ACC112 (cell line): ENCODE measurements around the gene AP1S3.

Experiments used
- H2AFZ ChIP-seq: fragments of 200-600 bp; sonication (generic); one replicate; pipeline ENCODE4 v1.6.0; 2017; ENCODE audit warnings: antibody characterized with exemption, low read length; ENCODE audit not compliant: unreplicated experiment
- H3K27ac ChIP-seq: fragments of 200-600 bp; sonication (generic); 2 replicates; pipeline ENCODE4 v1.5.1; 2014; ENCODE audit warnings: low read depth, mild to moderate bottlenecking, antibody characterized with exemption, low read length, moderate library complexity
- H3K27me3 ChIP-seq: fragments of 200-600 bp; sonication (generic); 2 replicates; pipeline ENCODE4 v1.6.1; 2014; ENCODE audit warnings: mild to moderate bottlenecking, antibody characterized with exemption, low read length, moderate library complexity, mixed read lengths; ENCODE audit not compliant: insufficient read depth
- H3K36me3 ChIP-seq: fragments of 200-600 bp; sonication (generic); 2 replicates; pipeline ENCODE4 v1.6.1; 2016; ENCODE audit warnings: mild to moderate bottlenecking, antibody characterized with exemption, low read length, moderate library complexity, mixed read lengths; ENCODE audit not compliant: insufficient read depth
- H3K4me1 ChIP-seq: fragments of 200-600 bp; sonication (generic); one replicate; pipeline ENCODE4 v1.6.1; 2016; ENCODE audit warnings: low read length, mixed read lengths; ENCODE audit not compliant: insufficient read depth, unreplicated experiment, control insufficient read depth
- H3K4me3 ChIP-seq: fragments of 200-600 bp; sonication (generic); 2 replicates; pipeline ENCODE4 v1.5.1; 2014; ENCODE audit warnings: mild to moderate bottlenecking, low read depth, low read length
- H3K79me2 ChIP-seq: fragments of 200-600 bp; sonication (generic); one replicate; pipeline ENCODE4 v1.6.0; 2016; ENCODE audit warnings: low read length; ENCODE audit not compliant: control insufficient read depth, unreplicated experiment, insufficient read depth

AP1S3 gene

DNA sequence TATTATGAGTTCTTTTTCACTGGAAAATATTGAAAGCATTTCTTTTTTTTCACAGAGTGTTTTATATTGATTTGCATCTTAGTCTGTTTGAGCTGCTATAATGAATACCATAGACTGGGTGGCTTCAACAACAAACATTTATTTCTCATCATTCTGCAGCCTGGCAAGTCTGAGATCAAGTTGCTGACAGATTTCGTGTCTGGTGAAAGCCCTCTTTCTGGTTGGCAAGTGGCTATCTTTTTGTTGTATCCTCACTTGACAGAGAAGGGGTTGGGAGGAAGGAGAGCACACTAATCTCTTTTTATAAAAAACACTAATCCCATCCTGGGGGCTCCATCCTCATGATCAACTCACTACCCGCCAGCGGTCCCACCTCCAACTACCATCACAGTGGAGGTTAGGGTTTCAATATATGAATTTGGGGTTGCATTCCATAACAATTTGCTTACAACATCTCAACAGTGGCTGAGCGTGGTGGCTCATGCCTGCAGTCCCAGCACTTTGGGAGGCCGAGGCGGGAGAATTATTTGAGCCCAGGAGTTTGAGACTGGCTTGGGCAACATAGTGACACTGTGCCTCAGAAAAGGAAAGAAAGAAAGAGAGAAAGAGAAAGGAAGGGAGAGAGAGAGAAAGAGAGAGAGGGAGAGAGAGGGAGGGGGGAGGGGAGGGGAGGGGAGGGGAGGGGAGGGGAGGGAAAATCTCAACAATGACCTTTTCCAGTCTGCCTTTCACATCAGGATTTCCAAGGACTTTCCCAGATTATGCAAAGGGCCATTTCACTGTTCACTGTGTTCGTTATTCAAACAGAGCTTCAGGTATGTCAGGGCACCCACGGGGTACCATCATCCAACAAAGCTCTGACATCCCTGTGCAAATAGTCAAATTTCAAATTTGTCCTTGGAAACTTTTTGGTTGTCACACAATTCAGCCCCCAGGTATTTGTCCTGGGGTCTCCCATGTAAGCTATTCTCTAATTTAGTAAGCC, 111.1 kb downstream of the AP1S3 start:
- H3K4me1 ChIP-seq, result peaks cover 33% of the 10 kb centered on the region
- no peaks in the 10 kb centered on the region for H3K27me3 ChIP-seq
- H3K27ac ChIP-seq, result peak overlapping the region; percentile 96
- H3K36me3 ChIP-seq, result no peaks in the 10 kb centered on the region
- no peaks in the 10 kb centered on the region for H3K79me2 ChIP-seq
- H2AFZ ChIP-seq, result peak overlapping the region; percentile 70
- peak overlapping the region; percentile 18; the same call in 1 of the 2 replicates for H3K4me3 ChIP-seq

DNA sequence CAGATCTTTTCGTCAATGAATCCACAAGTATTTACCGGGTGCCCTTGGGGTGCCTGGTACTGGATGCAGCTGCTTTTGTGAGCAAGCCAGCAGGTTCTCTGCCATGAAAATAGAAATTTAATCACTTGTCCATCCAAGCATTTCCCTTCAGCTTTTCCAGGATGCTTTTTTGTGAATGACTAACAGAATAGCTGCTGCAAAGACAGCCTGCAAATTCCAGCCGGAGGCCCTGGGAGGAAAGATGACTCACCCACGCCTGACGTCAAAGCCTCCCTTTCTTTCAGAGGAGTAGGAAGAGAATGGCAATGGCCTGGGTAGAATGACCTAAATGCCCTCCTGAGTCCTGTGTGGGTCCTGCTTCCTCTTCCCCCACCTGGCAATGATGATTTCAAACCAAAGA, 111.9 kb downstream of the AP1S3 start:
- Histone ChIP-seq H3K4me1 (peaks cover 33% of the 10 kb centered on the region), H3K27ac (peak overlapping the region; percentile 96), H3K4me3 (peak overlapping the region; percentile 30; the same call in 1 of the 2 replicates), H3K27me3 (no peaks in the 10 kb centered on the region), H3K79me2 (no peaks in the 10 kb centered on the region), H2AFZ (peak overlapping the region; percentile 70), H3K36me3 (no peaks in the 10 kb centered on the region)

GRCh38 chr2:223724861-223725260, 112.5 kb downstream of the AP1S3 start:
- Histone ChIP-seq H3K27me3 (no peaks in the 10 kb centered on the region), H3K36me3 (no peaks in the 10 kb centered on the region), H2AFZ (no peak overlapping the region), H3K4me3 (peak overlapping the region; percentile 30; the same call in 1 of the 2 replicates), H3K27ac (peak overlapping the region; percentile 96), H3K4me1 (peaks cover 33% of the 10 kb centered on the region), H3K79me2 (no peaks in the 10 kb centered on the region)

- Histone ChIP-seq H3K36me3 (no peaks in the 10 kb centered on the region), H3K4me1 (peaks cover 33% of the 10 kb centered on the region), H3K27ac (peak overlapping the region; percentile 96; the same call in 1 of the 2 replicates), H3K27me3 (no peaks in the 10 kb centered on the region), H3K79me2 (no peaks in the 10 kb centered on the region), H2AFZ (no peak overlapping the region), H3K4me3 (no peak overlapping the region)
Measured at GRCh38 chr2:223723954-223724411, 113.4 kb downstream of the AP1S3 start.

GRCh38 chr2:223722226-223722625, 115.2 kb downstream of the AP1S3 start:
- H3K4me3 ChIP-seq, result no peak overlapping the region
- no peaks in the 10 kb centered on the region for H3K79me2 ChIP-seq
- peaks cover 28% of the 10 kb centered on the region for H3K4me1 ChIP-seq
- no peak overlapping the region for H2AFZ ChIP-seq
- no peak overlapping the region for H3K27ac ChIP-seq
- no peaks in the 10 kb centered on the region for H3K36me3 ChIP-seq
- H3K27me3 ChIP-seq, result no peaks in the 10 kb centered on the region

DNA sequence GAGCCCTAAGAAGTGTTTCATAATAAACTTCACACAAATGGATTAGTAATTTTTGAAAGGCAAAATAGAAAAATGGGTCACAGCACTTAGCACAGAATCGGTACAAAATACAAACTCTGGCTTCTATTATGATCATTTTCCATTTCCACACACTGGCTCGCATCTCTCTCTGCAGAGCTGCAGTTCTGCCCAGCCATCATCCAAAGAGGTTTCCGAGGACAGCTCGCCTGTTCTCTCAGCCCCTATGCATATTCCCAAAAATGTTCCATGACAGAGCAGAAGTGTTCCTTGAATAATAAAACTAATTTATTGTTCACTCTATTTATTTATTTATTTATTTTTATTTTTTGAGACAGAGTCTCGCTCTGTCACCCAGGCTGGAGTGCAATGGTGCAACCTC, 115.6 kb downstream of the AP1S3 start:
- no peak overlapping the region for H3K4me3 ChIP-seq
- H3K36me3 ChIP-seq, result no peaks in the 10 kb centered on the region
- peaks cover 23% of the 10 kb centered on the region for H3K4me1 ChIP-seq
- no peaks in the 10 kb centered on the region for H3K79me2 ChIP-seq
- H3K27ac ChIP-seq, result no peak overlapping the region
- H2AFZ ChIP-seq, result no peak overlapping the region
- no peaks in the 10 kb centered on the region for H3K27me3 ChIP-seq

GRCh38 chr2:223720367-223720766, 117.0 kb downstream of the AP1S3 start:
- peaks cover 12% of the 10 kb centered on the region for H3K4me1 ChIP-seq

GRCh38 chr2:223712642-223713041, 124.7 kb downstream of the AP1S3 start:
- Histone ChIP-seq H3K79me2 (no peaks in the 10 kb centered on the region), H3K4me3 (no peak overlapping the region), H3K4me1 (no peaks in the 10 kb centered on the region), H3K27ac (no peak overlapping the region), H3K27me3 (no peaks in the 10 kb centered on the region), H3K36me3 (no peaks in the 10 kb centered on the region), H2AFZ (no peak overlapping the region)

More at GRCh38 chr2:223720367-223720766, 117.0 kb downstream of the AP1S3 start:
- Histone ChIP-seq H3K27ac (no peak overlapping the region), H3K79me2 (no peaks in the 10 kb centered on the region), H3K36me3 (no peaks in the 10 kb centered on the region), H3K4me3 (no peak overlapping the region), H2AFZ (no peak overlapping the region), H3K27me3 (no peaks in the 10 kb centered on the region)

GRCh38 chr2:223711596-223712326, 125.6 kb downstream of the AP1S3 start:
- no peaks in the 10 kb centered on the region for H3K4me1 ChIP-seq
- no peaks in the 10 kb centered on the region for H3K27me3 ChIP-seq
- no peaks in the 10 kb centered on the region for H3K36me3 ChIP-seq
- no peak overlapping the region for H2AFZ ChIP-seq
- no peak overlapping the region for H3K27ac ChIP-seq
- H3K79me2 ChIP-seq, result no peaks in the 10 kb centered on the region
- H3K4me3 ChIP-seq, result no peak overlapping the region
